Tibial artery (tissue), 4 donors: ENCODE results near the gene COX14.

ENCODE experiments used
- DNase-seq, 2 donors: peaks; one replicate each; pipeline ENCODE4 v3.0.0-alpha.2; 2019
- H3K27ac ChIP-seq, 2 donors: fragments of 200-600 bp; sonication (generic) in 1 of 2; 1 replicate in 1 of 2; 2 replicates in 1 of 2; pipeline ENCODE4 v1.5.1; 2018 to 2019; ENCODE audit warnings: mild to moderate bottlenecking in 1 of 2
- H3K27me3 ChIP-seq, 2 donors: fragments of 200-600 bp; sonication (generic) in 1 of 2; one replicate each; pipeline versions ENCODE4 v1.5.1 to v1.6.0; 2016 to 2019
- H3K36me3 ChIP-seq, 3 donors: fragments of 200-600 bp; sonication (generic) in 2 of 3; one replicate each; pipeline ENCODE4 v1.5.1; 2016 to 2019; ENCODE audit warnings: mild to moderate bottlenecking in 2 of 3
- H3K4me1 ChIP-seq, 4 donors: fragments of 200-600 bp; sonication (generic) in 2 of 4; 1 replicate in 3 of 4; 2 replicates in 1 of 4; pipeline ENCODE4 v1.5.1; 2016 to 2019
- H3K4me3 ChIP-seq, 2 donors: fragments of 200-600 bp; sonication (generic) in 1 of 2; 1 replicate in 1 of 2; 2 replicates in 1 of 2; pipeline ENCODE4 v1.5.1; 2018 to 2019; ENCODE audit warnings: mild to moderate bottlenecking in 2 of 2
- H3K9me3 ChIP-seq, 3 donors: fragments of 200-600 bp; sonication (generic) in 1 of 3; one replicate each; pipeline ENCODE4 v1.5.1; 2016 to 2019
- intact Hi-C: fragments of 100-400 bp; cut with DNase I; formaldehyde crosslinking; loops from one replicate; pipeline ENCODE4 v1.15.0; 2023; ENCODE audit warnings: low total_unique reads
- TF ChIP-seq, protein P1 (sequence below), 2 experiments: fragments of 200-600 bp in 1 of 2; fragments of 450-650 bp in 1 of 2; IDR thresholded peaks; one replicate each; pipeline ENCODE4 v1.5.1; 2017 to 2019; ENCODE audit warnings: antibody characterized with exemption in 2 of 2, mild to moderate bottlenecking in 1 of 2, moderate library complexity in 1 of 2

Gene COX14

DNA sequence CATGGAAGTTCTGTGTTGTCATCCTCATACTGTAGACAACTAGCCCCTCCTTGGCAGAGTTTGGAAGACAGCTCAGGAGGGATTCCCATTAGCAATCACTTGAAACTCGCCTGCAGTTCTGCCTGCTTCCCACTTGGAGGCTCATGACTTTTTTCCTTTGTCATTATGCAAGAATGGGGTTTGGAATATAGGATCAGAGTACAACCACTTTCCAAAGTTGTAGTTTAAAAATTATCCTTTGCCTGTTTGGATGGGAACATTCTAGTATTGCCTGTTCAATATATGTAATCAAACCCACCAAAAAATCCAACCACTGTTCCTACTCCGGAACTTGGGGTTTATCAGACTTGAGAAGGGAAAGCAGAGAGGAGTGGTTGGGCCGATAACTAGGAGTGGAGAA, 10.4 kb upstream of the COX14 start:
- Histone ChIP-seq H3K4me1 (peaks cover 0 to 18% (median 13%) of the 10 kb centered on the region in 4 donors), H3K36me3 (peaks cover 28 to 53% (median 41%) of the 10 kb centered on the region in 3 donors), H3K27me3 (no peaks in the 10 kb centered on the region), H3K4me3 (no peak overlapping the region), H3K9me3 (no peaks in the 10 kb centered on the region), H3K27ac (no peak overlapping the region)
- DNase-seq: no peak
- intact Hi-C loops: no loop called here
- TF ChIP-seq, protein P1, sequence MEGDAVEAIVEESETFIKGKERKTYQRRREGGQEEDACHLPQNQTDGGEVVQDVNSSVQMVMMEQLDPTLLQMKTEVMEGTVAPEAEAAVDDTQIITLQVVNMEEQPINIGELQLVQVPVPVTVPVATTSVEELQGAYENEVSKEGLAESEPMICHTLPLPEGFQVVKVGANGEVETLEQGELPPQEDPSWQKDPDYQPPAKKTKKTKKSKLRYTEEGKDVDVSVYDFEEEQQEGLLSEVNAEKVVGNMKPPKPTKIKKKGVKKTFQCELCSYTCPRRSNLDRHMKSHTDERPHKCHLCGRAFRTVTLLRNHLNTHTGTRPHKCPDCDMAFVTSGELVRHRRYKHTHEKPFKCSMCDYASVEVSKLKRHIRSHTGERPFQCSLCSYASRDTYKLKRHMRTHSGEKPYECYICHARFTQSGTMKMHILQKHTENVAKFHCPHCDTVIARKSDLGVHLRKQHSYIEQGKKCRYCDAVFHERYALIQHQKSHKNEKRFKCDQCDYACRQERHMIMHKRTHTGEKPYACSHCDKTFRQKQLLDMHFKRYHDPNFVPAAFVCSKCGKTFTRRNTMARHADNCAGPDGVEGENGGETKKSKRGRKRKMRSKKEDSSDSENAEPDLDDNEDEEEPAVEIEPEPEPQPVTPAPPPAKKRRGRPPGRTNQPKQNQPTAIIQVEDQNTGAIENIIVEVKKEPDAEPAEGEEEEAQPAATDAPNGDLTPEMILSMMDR (IDR thresholded peaks at IDR 0.05): peak; percentile 36 to 43

DNA sequence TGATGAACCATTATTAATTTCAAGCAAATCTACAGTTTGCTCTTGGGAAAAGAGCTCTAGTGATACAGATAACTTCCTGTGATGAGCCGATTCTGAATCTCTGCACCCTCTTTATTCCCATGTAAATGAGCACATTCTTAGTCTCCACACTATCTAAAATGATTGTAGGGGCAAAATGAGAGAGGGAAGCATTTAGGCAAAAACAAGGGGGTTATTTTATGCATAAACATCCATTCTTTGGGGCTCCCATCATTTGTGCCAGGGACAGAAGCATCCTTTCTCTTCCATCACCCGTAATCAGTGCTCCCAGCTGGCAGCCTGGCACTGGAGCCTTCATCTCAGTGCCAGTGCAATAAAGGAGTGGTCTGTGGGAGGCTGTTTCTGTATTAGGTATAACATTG, 9.9 kb upstream of the COX14 start:
- TF ChIP-seq, protein P1 (IDR thresholded peaks at IDR 0.05): no peak
- Histone ChIP-seq H3K36me3 (peaks cover 24 to 48% (median 36%) of the 10 kb centered on the region in 3 donors), H3K27me3 (no peaks in the 10 kb centered on the region), H3K4me1 (peaks cover 0 to 18% (median 13%) of the 10 kb centered on the region in 4 donors), H3K27ac (no peak overlapping the region), H3K9me3 (no peaks in the 10 kb centered on the region), H3K4me3 (no peak overlapping the region)
- intact Hi-C loops: no loop called here
- DNase-seq: no peak

DNA sequence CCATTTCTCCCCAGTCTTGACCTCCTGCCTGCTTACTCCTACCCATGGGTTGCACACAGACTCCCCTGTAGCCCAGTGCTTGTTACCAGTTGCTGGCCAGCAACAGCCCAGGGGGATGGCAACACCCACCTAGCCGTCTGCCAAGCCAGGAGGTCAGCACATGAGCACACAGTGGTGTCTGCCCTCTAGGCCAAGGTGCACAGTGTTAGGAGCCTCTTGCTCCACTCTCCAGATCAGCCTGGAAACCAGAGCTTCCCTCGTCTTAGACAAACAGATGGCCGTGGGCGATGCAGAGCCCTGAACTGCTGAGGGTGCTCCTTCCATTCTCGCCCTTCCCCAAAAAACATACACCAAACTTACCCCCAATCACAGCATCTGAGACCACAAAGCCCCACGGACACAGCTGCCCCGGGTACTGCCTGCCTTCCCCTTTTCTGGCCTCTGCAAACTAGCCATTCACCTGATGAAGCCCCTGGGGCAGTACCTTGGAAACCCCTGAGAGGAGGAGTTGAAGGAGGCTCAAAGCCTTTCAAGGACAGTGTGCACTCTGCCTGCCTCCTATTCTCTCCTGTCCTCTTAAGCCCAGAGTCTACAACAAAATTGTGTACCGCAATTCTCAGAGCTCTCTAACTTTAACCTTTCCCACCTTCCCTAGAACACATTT, 9.3 kb upstream of the COX14 start:
- no peak for DNase-seq
- TF ChIP-seq, protein P1 (IDR thresholded peaks at IDR 0.05): no peak
- Histone ChIP-seq H3K4me3 (no peak overlapping the region), H3K27me3 (no peaks in the 10 kb centered on the region), H3K4me1 (peaks cover 0 to 18% (median 13%) of the 10 kb centered on the region in 4 donors), H3K36me3 (peaks cover 19 to 42% (median 29%) of the 10 kb centered on the region in 3 donors), H3K27ac (no peak overlapping the region), H3K9me3 (no peaks in the 10 kb centered on the region)
- intact Hi-C loops: no loop called here

DNA sequence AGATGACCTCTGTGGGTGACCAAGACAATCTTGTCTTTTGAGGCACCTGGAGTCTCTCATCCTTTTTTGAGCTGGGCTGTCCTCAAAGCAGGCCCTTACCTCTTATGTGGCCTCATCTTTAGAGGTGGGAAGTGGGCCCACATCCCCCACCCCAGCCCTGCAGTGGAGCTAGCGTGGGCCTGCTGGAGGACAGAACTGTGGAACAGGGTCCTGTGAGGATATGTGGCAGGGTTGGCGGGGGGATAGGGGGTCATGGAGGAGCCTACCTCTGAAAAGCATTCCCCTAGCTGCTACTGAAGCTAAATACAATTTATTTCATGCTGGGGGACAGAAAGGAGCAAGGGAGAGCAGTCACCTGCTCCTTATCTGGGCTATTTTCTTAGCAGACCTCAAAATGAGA, 8.7 kb upstream of the COX14 start:
- H3K4me1 ChIP-seq: peaks cover 0 to 18% (median 13%) of the 10 kb centered on the region in 4 donors

DNA sequence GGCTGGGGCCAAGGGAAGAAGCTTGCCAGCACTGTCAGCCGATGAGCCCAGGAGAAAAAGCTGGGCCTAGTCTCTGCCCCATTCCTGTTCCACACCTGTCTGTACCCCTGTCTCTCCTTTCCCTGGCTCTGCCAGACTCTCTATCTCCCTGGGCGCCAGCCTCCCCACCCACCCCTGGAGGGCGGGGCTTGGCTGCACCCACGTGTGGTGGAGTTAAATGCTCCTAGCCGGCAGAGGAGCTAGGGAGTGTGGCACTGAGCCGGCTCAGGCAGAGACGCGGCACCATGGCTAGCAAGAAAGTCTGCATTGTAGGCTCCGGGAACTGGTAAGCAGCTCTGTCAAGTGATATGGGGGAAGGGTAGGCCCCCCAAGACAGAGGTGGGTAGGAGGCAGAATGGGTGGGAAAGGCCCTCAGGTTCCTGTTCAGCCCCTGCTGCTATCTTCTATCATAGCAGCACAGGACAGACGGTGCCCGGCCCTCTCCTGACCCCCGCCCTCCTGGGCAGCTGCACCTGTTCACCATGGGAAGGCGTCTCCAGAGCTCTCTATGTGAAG, 8.2 kb upstream of the COX14 start, which contains the start of gene GPD1:
TSS of gene GPD1 (plus strand) at position 242 of the 555 bp plus-strand sequence. CDS start at position 285, 43 bp downstream.
- H3K4me1 ChIP-seq: peaks cover 0 to 21% (median 13%) of the 10 kb centered on the region in 4 donors
- H3K36me3 ChIP-seq: peaks cover 8 to 31% (median 19%) of the 10 kb centered on the region in 3 donors
- no peak within 1 kb of the TSS for H3K4me3 ChIP-seq
- DNase-seq: peak in 1 of 2 donors; percentile 82
- H3K27ac ChIP-seq: no peak within 1 kb of the TSS
- no peaks in the 10 kb centered on the region for H3K9me3 ChIP-seq
- intact Hi-C loops: no loop called here
- TF ChIP-seq, protein P1 (IDR thresholded peaks at IDR 0.05): no peak
- H3K27me3 ChIP-seq: no peaks in the 10 kb centered on the region

More for the DNA sequence above, 8.7 kb upstream of the COX14 start:
- H3K4me3 ChIP-seq: no peak overlapping the region
- no peak overlapping the region for H3K27ac ChIP-seq
- peaks cover 13 to 36% (median 24%) of the 10 kb centered on the region in 3 donors for H3K36me3 ChIP-seq
- TF ChIP-seq, protein P1 (IDR thresholded peaks at IDR 0.05): no peak
- no peak for DNase-seq
- intact Hi-C loops: no loop called here
- no peaks in the 10 kb centered on the region for H3K27me3 ChIP-seq
- no peaks in the 10 kb centered on the region for H3K9me3 ChIP-seq
